Cardiac septum (tissue), 1 donor: ENCODE results near the gene ZFHX3. TPM values are rescaled to one million over a fixed set of nuclear protein-coding genes. Genes with fewer than 3 reads are reported as not detected.
A peak's percentile ranks its signal among the peaks of the same experiment; 100 is the strongest.

Experiments used
- DNase-seq: peaks from one replicate; pipeline ENCODE4 v3.0.0-alpha.2; 2020; ENCODE audit warnings: low spot score
- intact Hi-C: fragments of 100-400 bp; cut with DNase I; formaldehyde crosslinking; loops from one replicate; pipeline ENCODE4 v1.14.0; 2022
- total RNA-seq: library from RNA; stranded (reverse); fragmentation: NEBNext Ultra II Directional; extraction: Animal tissue kit (Norgen Biotek cat#: 25700); gene quantifications from one replicate; pipeline ENCODE4 v1.2.1, GENCODE V29; 2021
- donor health status: DM: no; HTN: no; CAD: no.

The ZFHX3 gene
- total RNA-seq, 1 donor from 2014 or later, result 15.7 TPM

- peak; percentile 12 for DNase-seq
- intact Hi-C loops, result no loop called here
Measured at GRCh38 chr16:72930396-72930795, 117.5 kb downstream of the ZFHX3 start.

DNA sequence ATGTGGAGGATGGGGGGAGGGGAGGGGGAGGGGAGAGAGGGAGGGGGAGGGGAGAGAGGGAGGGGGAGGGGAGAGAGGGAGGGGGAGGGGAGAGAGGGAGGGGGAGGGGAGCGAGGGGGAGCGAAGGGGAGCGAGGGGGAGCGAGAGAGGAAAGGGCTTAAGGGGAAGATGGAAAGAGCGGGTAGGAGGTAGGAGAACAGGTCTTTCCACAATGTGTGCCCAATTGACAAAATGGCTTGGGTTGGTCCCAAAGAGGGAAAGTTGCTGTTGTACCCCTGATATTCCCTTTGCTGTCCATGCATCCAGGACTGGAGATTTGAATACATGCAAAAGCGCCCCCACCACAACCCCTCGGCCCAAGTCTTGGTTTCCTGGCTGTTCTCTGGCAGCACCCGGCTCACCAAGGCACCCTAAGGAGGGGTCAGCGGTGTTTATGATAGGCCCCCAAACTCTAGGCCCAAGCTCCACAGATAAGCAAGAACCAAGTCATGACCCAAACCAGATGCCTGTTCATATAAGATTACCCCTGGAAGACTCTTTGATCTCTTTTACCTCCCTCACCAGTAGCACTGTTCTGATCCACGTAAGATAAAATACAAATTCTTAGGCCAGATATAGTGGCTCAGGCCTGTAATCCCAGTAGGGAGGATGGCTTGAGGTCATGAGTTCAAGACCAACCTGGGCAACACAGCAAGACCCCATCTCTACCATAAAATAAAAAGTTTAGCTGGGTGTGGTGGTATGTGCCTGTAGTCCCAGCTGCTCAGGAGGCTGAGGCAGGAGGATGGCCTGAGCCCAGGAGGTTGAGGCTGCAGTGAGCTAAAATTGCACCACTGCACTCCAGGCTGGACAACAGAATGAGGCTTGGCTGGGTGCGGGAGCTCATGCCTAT is 119.6 kb downstream of the ZFHX3 start:
- intact Hi-C loops, result no loop called here

DNA sequence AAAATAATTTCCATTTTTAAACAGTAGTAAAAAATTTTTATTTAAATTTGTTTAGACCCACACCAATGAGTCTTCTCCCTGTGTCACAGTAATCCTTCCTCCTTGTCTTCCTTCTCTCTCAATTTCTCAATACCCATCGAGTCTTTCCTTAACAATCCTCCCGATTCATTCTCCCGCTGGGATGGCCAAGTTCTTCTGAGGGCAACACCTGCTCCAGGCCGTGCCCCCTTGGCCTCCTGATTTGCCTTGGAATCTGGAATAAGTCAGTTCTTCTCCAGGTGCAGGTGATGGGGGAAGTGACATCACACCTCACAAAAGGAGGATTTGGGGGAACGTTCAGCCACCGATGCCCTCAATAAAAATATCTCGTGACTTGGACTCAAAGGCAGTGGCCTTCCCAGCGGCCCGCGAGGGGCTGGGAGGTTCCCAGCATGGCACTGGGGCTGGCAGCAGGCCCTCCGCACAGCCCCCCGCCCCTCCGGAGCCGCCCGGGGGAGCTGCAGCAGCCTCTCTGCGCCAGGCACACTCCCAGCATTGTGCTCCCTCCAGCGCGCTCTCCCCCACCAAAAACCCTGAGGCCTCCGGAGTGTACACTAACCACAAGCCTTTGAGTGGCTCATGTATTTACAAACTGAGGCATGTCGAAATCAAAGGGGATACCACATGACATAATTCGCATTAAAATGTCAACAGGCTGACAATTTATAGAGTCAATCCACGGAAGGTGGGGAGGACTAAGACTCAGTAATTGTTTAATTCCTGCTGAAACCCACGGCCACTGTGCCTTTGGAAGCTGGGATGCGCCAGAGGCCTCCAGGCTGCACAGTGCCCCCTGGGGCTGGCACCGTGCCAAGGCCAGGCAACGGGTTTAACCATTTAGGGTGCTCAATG is 120.5 kb downstream of the ZFHX3 start:
- DNase-seq, result peak; percentile 31
- intact Hi-C loops, result no loop called here

More for the DNA sequence above, 119.6 kb downstream of the ZFHX3 start:
- DNase-seq, result peak; percentile 54

DNA sequence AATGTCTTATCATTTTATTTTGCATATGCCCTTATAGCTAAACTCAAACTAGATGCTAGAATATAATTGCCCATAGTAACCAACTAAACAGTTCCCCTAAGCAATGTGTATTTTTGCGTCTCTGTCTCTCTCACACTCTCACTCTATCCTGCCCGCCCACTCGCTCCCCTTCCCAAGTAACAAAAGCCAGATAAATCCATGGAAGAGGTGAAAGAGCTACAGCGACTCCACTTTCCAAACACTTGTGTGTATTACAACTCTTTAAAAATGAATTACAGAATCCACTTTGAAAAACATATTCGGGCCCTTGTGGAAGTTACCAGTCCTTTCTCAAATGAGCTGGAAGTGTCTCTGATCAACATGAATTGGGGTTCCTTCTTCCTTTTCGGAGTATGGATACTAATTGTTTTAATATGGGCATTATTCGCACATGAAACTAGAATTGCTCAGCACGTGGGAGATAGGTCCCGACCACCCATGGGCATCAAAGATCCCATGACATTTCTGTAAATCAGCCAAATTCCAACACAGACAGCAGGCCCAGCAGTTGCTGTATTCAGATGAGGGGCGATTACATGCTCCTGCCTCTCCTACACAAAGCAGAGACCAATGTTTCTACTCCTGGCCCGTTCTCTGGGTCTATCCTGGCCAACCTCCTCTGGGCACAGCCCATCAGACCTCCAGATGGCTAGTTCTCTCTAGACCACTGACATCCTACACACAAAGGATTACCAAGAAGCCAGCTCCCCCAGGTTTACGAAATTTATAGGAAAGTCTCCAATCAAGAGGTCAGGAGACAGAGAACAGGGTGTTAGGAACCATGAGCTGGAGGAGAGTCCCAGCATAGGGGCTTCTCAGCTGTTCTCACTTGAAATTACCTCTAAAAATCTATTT is 121.5 kb downstream of the ZFHX3 start:
- DNase-seq, result peak; percentile 36
- intact Hi-C loops, result no loop called here

DNA sequence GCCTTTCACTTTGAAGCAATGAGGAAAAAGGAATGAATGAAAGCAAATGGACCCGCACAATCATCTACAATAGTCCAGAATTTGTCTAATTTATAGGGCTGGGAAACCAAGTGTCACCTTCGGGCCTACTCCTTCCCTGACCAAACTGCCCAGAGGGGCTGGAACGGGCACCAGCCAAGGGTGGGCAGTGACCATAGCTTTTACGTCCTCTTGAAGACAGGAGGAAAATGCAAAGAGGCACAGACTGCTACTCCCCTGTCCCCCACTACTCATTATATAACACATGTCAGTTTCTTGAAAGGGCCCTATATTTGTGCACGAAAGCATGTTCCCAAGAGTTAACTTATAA is 122.3 kb downstream of the ZFHX3 start:
- DNase-seq, result peak; percentile 26
- intact Hi-C loops, result no loop called here

DNA sequence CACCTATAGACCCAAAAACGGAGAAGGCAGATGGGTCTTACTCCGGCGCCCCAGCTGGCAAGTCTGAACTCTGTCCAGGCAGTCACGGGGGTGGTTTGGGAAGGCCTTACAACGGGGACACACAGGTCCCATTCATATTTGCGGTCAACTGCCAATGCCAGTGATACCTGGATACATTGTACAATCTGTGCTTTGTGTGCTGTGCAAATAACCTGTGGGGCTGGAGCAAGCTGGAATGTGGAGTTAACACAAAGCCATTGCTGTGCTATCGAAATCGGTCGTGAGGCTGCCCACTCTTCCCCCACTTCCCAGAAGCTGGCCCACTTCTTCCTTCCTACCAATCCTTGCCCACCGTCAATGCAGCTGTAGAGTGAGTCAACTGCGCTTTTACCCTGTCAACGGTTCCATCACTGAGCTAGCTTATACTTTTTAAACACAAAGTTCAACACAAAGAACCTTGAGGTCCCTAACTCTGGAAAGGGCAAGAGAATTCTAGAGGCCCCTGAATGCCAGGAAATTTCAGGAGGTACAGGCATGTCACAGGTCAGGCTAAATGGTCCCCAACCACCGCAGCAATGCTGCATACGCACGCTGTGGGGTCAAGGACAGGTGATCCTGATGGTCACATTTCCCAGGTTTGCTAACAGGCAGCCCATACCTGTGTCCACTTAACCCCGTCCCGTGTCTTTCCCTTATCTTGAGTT is 122.8 kb downstream of the ZFHX3 start:
- intact Hi-C loops, result no loop called here
- DNase-seq, result peak; percentile 53

DNA sequence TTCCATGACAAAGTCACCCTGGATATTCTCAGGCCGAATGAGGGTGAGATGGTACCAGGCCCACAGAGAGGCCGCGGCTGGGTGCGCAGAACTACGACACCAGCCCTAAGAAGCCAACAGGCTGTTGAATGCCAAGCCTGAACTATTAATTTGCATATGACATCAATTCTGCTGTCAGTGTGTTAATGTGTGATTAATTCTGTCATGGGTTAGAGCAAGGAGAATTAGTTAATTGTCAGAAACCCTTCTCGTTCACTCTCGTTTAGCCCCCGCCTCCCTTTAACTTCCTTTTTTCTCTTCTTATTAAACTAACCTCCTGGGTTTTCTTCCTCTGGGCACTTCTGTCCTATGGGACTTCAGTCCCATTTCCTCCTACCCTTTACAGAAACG is 123.4 kb downstream of the ZFHX3 start:
- intact Hi-C loops, result no loop called here
- peak; percentile 39 for DNase-seq

DNA sequence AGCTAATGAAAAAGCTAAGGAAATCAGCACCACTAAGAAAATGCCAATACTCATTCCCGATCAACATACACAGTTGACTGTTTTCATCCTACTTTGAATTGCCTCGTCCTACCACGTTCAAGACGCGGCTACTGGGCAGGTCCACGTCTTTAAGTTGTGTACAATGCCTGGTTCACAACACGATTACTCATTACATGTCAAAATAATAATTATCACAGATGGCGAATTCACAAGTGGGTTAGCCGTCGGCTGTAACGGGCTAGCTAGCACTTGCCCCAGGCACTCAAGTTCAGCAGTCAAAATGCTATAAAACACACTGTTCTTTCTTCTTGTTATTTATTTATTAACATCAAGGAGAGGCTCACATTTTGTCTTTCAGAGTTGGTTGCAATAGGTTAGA is 124.2 kb downstream of the ZFHX3 start:
- DNase-seq, result peak; percentile 36
- intact Hi-C loops, result no loop called here

DNA sequence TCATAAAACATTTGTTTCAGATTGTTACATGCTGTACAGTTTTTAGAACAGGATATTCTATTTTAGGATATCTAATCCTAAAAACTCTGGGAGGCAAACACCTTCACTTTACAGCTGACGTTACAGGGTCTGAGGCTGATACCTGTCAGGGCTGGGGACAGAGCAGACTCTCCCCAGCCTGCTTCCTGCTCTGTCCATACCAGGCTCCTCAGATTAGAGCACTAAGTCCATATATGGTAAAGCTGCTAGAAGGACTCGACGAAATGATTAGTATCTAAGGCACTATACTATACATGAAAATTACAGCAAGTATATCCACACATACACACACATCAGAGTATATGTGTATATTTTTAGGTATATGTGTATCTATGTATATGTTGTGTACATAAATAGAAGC is 125.2 kb downstream of the ZFHX3 start:
- DNase-seq, result peak; percentile 6
- intact Hi-C loops, result no loop called here

DNA sequence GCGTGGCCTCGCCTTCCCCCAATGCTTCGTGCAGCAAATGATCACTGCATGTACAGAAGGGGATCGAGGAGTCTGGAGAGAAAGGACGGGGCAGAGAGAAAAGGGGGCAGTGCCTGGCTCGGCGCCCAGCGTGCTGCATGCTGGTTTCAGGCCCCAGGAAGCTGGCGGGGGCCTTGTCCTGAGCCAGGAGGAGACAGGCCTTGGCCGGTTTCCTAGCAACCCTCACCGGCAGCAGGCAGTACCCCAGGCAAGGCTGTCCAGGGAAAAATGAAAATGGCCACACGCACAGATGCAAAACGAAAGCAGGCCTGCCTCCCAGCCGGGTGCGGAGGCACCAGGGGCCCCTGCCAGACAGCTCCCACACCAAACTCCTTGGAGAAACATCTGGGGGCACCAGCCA is 126.3 kb downstream of the ZFHX3 start:
- intact Hi-C loops, result no loop called here
- DNase-seq, result peak; percentile 72

DNA sequence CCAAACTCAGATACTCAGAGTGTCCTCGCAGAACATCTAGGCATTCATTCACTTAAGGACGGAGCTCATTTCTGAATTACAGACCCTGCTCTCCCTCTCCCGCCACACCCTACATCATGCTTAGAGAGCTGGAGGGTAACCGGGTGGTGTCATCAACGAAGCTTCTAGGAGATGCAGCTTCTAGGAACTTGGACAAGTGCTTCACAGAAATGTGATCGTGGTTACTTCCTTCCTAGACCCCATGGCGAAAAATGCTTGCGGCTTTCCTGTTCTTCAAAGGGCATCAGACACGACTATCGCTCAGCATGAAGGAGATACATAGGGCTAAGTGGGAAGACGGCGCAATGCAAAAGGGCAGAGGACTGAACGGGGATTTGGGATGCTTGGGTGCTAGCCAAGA is 126.8 kb downstream of the ZFHX3 start:
- intact Hi-C loops, result no loop called here
- no peak for DNase-seq

GRCh38 chr16:72917051-72917450 is 130.9 kb downstream of the ZFHX3 start:
- DNase-seq, result no peak
- intact Hi-C loops, result no loop called here

DNA sequence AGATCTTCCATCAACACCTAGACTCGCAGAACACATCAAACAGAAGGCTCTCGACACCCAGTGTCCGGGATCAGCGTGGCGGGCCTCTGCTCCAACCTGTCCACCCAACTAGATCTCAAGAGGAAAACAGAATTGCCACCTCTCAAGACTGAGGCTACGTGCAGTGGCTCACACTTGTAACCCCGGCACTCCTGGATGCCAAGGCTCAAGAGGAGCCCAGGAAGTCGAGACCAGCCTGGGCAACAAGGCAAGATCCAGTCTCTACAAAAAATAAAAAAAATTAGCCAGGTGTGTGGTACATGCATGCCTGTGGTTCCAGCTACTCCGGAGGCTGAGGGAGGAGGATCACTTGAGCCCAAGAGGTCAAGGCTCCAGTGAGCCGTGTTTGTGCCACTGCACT is 132.6 kb downstream of the ZFHX3 start:
- intact Hi-C loops, result no loop called here
- no peak for DNase-seq

DNA sequence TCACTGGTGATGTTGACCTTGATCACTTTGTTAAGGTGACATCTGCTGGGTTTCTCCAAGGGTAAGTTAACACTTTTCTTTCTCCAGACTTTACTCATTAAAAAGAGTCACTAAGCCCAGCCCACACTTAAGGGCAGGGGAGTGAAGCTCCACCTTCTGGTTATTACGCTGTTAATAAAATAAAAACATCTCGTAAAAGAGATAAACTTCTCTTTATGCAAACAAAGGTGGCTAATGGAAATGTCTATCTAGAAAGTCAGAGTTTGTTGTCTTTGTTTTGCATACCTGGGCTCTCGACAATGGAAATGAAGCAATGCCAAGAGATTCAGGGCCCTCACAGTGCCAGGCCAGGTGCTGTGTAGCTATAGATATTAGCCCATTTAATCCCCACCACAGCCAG is 134.4 kb downstream of the ZFHX3 start:
- intact Hi-C loops, result no loop called here
- no peak for DNase-seq

DNA sequence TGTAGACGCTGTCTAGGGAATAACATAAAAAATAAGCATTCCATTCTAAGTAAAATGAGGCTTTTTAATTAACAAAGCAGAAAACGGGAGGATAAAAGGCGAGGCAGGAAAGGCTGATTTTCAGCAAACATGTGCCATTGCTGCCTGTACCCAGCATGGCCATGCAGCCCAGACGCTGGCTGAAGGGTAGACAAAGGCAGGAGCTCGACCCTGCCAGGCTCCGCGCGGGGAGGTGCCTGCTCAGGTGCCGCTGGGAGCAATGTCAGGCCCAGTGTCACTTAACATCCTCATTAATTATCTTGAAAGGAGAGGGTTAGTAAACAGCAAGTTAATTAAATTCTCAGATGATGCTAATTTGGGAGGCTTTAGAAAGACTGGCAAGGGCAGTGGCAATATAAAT is 136.0 kb downstream of the ZFHX3 start:
- intact Hi-C loops, result no loop called here
- no peak for DNase-seq

GRCh38 chr16:72910875-72911274 is 137.1 kb downstream of the ZFHX3 start:
- intact Hi-C loops, result no loop called here
- DNase-seq, result no peak

GRCh38 chr16:72910381-72910780 is 137.5 kb downstream of the ZFHX3 start:
- intact Hi-C loops, result no loop called here
- no peak for DNase-seq

- intact Hi-C loops, result no loop called here
- DNase-seq, result no peak
Measured at GRCh38 chr16:72909196-72909595, 138.7 kb downstream of the ZFHX3 start.
